K562 (cell line): Measurements from ENCODE around the gene GP1BB. TPM values are rescaled to one million over a fixed set of nuclear protein-coding genes. Genes with fewer than 3 reads are reported as not detected.

ENCODE experiments used
- E2F3 ChIP-seq: fragments of 250-450 bp; sonication (Bioruptor Pico); IDR thresholded peaks from 2 replicates; pipeline ENCODE4 v1.4.0; 2020; ENCODE audit warnings: mild to moderate bottlenecking
- MAFK ChIP-seq: IDR thresholded peaks from 2 replicates; pipeline ENCODE4 v1.6.1; 2011; ENCODE audit warnings: low read length, improper control_type of control experiment
- ZNF184 ChIP-seq: sonication (generic); formaldehyde crosslinking; IDR thresholded peaks from 2 replicates; pipeline ENCODE4 v1.5.0; 2020; ENCODE audit warnings: missing genetic modification reagents
- ZNF830 ChIP-seq: fragments of 250-450 bp; sonication (Bioruptor Pico); IDR thresholded peaks from 2 replicates; pipeline ENCODE4 v1.5.0; 2021; ENCODE audit warnings: mild to moderate bottlenecking
- polyA plus RNA-seq, 8 experiments: library from polyadenylated mRNA; depleted of rRNA in 4 of 8; stranded (reverse) in 5 of 8; unstranded in 3 of 8; fragments of >200 nt; fragmentation: Nextera tagmentation in 2 of 8; fragmentation: Illumina TruSeq in 1 of 8; extraction: Ambion mirVana in 2 of 8; extraction: Trizol in 1 of 8; gene quantifications; 2 replicates each; pipeline versions ENCODE4 v1.2.1 to v1.2.3, GENCODE V29; 2011 to 2014; ENCODE audit warnings: inconsistent platforms in 1 of 8, missing spikeins in 1 of 8
- total RNA-seq, 7 experiments: library from RNA; depleted of rRNA in 6 of 7; stranded (reverse); fragments of >200 nt in 6 of 7; fragmentation: Illumina TruSeq in 2 of 7; extraction: Trizol in 2 of 7; gene quantifications; 2 replicates each; pipeline versions ENCODE4 v1.2.1 to v1.2.3, GENCODE V29; 2011 to 2021; ENCODE audit warnings: low replicate concordance in 1 of 7
- TF ChIP-seq, protein P1 (sequence below): sonication (generic); formaldehyde crosslinking; IDR thresholded peaks from 2 replicates; pipeline ENCODE4 v1.8.1; 2023; ENCODE audit warnings: mild to moderate bottlenecking, missing genetic modification reagents
- TF ChIP-seq, protein P2 (sequence below): fragments of 450-650 bp; formaldehyde crosslinking; IDR thresholded peaks from 2 replicates; pipeline ENCODE4 v1.4.0; 2022; ENCODE audit warnings: mild to moderate bottlenecking, moderate library complexity
- TF ChIP-seq, protein P3 (sequence below): fragments of 450-650 bp; formaldehyde crosslinking; IDR thresholded peaks from 2 replicates; pipeline ENCODE4 v1.4.0; 2020; ENCODE audit warnings: mild to moderate bottlenecking, moderate library complexity
- TF ChIP-seq, protein P4 (sequence below), 2 experiments: fragments of 250-450 bp in 1 of 2; fragments of 450-650 bp in 1 of 2; sonication (Bioruptor Pico) in 1 of 2; IDR thresholded peaks; 2 replicates each; pipeline versions ENCODE4 v1.6.1 to v1.8.0; 2016 to 2021; ENCODE audit warnings: mild to moderate bottlenecking in 2 of 2, moderate library complexity in 2 of 2, missing compliant biosample characterization in 1 of 2, missing genetic modification characterization in 1 of 2
- TF ChIP-seq, protein P5 (sequence below): fragments of 150-350 bp; conservative IDR thresholded peaks from 2 replicates; pipeline ENCODE4 v1.6.1; 2014; ENCODE audit warnings: low read length
- TF ChIP-seq, protein P6 (sequence below), 2 experiments: IDR thresholded peaks; 2 replicates each; pipeline ENCODE4 v1.6.1; 2012; ENCODE audit warnings: improper control_type of control experiment in 2 of 2, low read depth in 2 of 2, low read length in 2 of 2, borderline replicate concordance in 1 of 2

GP1BB gene
- total and polyA plus RNA-seq, 9 of the 15 experiments (the other 6 are each of a cell fraction or from before 2014, with no cell fraction given), result 0.69 to 162 (median 2.8) TPM

DNA sequence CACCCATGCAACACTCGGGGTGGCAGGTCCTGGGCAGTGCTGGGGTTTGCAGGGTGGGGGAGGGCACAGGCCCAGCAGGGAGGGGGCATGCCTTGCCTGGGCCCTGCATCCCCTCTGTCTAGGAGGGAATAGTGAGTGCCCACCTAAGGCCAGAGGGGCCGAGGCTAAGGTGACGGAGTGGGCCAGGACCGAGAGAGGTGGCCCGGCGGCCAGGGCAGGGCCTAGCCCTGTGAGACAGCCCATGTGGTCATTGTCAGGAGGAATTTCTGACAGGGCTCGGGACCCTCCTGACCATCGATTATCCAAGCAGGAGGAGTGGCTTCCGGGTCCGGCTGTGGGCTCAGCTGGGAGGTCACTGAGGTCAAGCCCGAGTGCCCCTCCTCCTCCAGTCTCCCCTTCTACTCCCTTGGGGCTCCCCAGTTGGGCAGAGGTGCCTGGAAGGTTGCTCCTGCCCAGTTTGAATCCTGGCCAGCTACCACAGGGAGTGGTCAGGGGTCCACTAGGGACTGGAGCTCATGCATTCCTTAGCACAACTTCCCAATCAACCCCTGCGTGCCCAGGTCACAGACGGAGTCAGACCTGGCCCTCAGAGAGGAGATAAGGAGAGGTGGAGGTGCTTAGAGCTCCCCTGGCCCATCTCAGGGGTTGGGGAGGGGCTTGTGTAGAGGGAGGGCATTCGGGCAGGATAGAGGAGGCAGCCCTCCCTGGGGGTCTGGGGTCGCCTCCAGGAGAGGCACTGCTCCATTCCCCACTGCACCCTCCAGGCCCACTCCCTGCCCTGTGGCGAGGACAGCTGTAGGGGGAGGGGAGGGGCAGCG, 14.7 kb downstream of the GP1BB start (continued):
- TF ChIP-seq, protein P1, sequence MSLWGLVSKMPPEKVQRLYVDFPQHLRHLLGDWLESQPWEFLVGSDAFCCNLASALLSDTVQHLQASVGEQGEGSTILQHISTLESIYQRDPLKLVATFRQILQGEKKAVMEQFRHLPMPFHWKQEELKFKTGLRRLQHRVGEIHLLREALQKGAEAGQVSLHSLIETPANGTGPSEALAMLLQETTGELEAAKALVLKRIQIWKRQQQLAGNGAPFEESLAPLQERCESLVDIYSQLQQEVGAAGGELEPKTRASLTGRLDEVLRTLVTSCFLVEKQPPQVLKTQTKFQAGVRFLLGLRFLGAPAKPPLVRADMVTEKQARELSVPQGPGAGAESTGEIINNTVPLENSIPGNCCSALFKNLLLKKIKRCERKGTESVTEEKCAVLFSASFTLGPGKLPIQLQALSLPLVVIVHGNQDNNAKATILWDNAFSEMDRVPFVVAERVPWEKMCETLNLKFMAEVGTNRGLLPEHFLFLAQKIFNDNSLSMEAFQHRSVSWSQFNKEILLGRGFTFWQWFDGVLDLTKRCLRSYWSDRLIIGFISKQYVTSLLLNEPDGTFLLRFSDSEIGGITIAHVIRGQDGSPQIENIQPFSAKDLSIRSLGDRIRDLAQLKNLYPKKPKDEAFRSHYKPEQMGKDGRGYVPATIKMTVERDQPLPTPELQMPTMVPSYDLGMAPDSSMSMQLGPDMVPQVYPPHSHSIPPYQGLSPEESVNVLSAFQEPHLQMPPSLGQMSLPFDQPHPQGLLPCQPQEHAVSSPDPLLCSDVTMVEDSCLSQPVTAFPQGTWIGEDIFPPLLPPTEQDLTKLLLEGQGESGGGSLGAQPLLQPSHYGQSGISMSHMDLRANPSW (CRISPR knock-in tag), result 0 out of 2 replicates have a peak, but pooled peaks have one; percentile 65
- TF ChIP-seq, protein P2, sequence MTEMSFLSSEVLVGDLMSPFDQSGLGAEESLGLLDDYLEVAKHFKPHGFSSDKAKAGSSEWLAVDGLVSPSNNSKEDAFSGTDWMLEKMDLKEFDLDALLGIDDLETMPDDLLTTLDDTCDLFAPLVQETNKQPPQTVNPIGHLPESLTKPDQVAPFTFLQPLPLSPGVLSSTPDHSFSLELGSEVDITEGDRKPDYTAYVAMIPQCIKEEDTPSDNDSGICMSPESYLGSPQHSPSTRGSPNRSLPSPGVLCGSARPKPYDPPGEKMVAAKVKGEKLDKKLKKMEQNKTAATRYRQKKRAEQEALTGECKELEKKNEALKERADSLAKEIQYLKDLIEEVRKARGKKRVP, result no peak
- TF ChIP-seq ZNF830 (CRISPR knock-in tag) (peak; percentile 64; the same call in 1 of the 2 replicates), ZNF184 (CRISPR knock-in tag) (0 out of 2 replicates have a peak, but pooled peaks have one; percentile 22), MAFK (no peak), E2F3 (CRISPR knock-in tag) (0 out of 2 replicates have a peak, but pooled peaks have one; percentile 23)
- TF ChIP-seq, protein P3, sequence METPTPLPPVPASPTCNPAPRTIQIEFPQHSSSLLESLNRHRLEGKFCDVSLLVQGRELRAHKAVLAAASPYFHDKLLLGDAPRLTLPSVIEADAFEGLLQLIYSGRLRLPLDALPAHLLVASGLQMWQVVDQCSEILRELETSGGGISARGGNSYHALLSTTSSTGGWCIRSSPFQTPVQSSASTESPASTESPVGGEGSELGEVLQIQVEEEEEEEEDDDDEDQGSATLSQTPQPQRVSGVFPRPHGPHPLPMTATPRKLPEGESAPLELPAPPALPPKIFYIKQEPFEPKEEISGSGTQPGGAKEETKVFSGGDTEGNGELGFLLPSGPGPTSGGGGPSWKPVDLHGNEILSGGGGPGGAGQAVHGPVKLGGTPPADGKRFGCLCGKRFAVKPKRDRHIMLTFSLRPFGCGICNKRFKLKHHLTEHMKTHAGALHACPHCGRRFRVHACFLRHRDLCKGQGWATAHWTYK, result peak; percentile 18; the same call in 1 of the 2 replicates
- TF ChIP-seq, protein P4, sequence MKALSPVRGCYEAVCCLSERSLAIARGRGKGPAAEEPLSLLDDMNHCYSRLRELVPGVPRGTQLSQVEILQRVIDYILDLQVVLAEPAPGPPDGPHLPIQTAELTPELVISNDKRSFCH (CRISPR knock-in tag; IDR thresholded peaks at IDR 0.05), result no peak
- TF ChIP-seq, protein P4 (tag; IDR thresholded peaks at IDR 0.05), result 0 out of 2 replicates have a peak, but pooled peaks have one; percentile 62
- TF ChIP-seq, protein P5, sequence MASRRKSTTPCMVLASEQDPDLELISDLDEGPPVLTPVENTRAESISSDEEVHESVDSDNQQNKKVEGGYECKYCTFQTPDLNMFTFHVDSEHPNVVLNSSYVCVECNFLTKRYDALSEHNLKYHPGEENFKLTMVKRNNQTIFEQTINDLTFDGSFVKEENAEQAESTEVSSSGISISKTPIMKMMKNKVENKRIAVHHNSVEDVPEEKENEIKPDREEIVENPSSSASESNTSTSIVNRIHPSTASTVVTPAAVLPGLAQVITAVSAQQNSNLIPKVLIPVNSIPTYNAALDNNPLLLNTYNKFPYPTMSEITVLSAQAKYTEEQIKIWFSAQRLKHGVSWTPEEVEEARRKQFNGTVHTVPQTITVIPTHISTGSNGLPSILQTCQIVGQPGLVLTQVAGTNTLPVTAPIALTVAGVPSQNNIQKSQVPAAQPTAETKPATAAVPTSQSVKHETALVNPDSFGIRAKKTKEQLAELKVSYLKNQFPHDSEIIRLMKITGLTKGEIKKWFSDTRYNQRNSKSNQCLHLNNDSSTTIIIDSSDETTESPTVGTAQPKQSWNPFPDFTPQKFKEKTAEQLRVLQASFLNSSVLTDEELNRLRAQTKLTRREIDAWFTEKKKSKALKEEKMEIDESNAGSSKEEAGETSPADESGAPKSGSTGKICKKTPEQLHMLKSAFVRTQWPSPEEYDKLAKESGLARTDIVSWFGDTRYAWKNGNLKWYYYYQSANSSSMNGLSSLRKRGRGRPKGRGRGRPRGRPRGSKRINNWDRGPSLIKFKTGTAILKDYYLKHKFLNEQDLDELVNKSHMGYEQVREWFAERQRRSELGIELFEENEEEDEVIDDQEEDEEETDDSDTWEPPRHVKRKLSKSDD, result no peak
- TF ChIP-seq, protein P6, sequence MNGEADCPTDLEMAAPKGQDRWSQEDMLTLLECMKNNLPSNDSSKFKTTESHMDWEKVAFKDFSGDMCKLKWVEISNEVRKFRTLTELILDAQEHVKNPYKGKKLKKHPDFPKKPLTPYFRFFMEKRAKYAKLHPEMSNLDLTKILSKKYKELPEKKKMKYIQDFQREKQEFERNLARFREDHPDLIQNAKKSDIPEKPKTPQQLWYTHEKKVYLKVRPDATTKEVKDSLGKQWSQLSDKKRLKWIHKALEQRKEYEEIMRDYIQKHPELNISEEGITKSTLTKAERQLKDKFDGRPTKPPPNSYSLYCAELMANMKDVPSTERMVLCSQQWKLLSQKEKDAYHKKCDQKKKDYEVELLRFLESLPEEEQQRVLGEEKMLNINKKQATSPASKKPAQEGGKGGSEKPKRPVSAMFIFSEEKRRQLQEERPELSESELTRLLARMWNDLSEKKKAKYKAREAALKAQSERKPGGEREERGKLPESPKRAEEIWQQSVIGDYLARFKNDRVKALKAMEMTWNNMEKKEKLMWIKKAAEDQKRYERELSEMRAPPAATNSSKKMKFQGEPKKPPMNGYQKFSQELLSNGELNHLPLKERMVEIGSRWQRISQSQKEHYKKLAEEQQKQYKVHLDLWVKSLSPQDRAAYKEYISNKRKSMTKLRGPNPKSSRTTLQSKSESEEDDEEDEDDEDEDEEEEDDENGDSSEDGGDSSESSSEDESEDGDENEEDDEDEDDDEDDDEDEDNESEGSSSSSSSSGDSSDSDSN (IDR thresholded peaks at IDR 0.05; ENCODE audit: borderline replicate concordance in 1 of 2, low read depth in 2 of 2, low read length in 2 of 2), result 0 out of 4 replicates have a peak, but pooled peaks of 1 of the 2 experiments have one; percentile 8
